H1 (cell line): ENCODE results near the gene DYSF. TPM values are rescaled to one million over a fixed set of nuclear protein-coding genes. Genes with fewer than 3 reads are reported as not detected.

Source experiments
- CTCF ChIA-PET: fragments of 300-600 bp; sonication (Branson Sonifier 250); formaldehyde crosslinking; loops from one replicate; lab custom pipeline; 2021; ENCODE audit not compliant: partially characterized antibody; lab: Charles Lee
- POLR2A ChIA-PET: fragments of 300-600 bp; sonication (Branson Sonifier 250); formaldehyde crosslinking; loops from one replicate; lab custom pipeline; 2021; ENCODE audit warnings: inconsistent platforms; ENCODE audit not compliant: partially characterized antibody; lab: Charles Lee
- DNase-seq, 2 experiments: peaks; one replicate each; pipeline versions ENCODE4 v3.0.0 to v3.0.0-alpha.2; 2010 to 2022; ENCODE audit warnings: low spot score in 2 of 2, low read depth in 1 of 2, mixed read lengths in 1 of 2
- FAIRE-seq: peaks from 2 replicates; lab custom pipeline; 2011; peaks lifted over from hg19 to GRCh38; lab: Jason Lieb, UNC
- H2AFZ ChIP-seq: 2 replicates; pipeline ENCODE4 v1.8.1; 2012; ENCODE audit warnings: low read length, inconsistent platforms
- H2AK5ac ChIP-seq: 2 replicates; pipeline ENCODE4 v1.6.1; 2013; ENCODE audit warnings: low read depth, low read length
- H2BK120ac ChIP-seq: replicated peaks from 2 replicates; pipeline ENCODE3; 2013; ENCODE audit warnings: low read depth, low read length, inconsistent platforms
- H2BK12ac ChIP-seq: 2 replicates; pipeline ENCODE4 v1.6.1; 2013; ENCODE audit warnings: low read depth, low read length
- H2BK15ac ChIP-seq: 2 replicates; pipeline ENCODE4 v1.6.1; 2013; ENCODE audit warnings: low read length
- H2BK20ac ChIP-seq: 2 replicates; pipeline ENCODE4 v1.6.1; 2013; ENCODE audit warnings: low read length
- H2BK5ac ChIP-seq: 2 replicates; pipeline ENCODE4 v1.6.1; 2013; ENCODE audit warnings: low read depth, low read length
- H3K14ac ChIP-seq: 2 replicates; pipeline ENCODE4 v1.6.1; 2013; ENCODE audit warnings: inconsistent platforms; ENCODE audit not compliant: insufficient read length
- H3K18ac ChIP-seq: 2 replicates; pipeline ENCODE4 v1.6.1; 2013; ENCODE audit warnings: low read length; ENCODE audit errors: extremely low read depth
- H3K23ac ChIP-seq: 2 replicates; pipeline ENCODE4 v1.6.1; 2013; ENCODE audit warnings: inconsistent platforms; ENCODE audit not compliant: insufficient read length
- H3K23me2 ChIP-seq: 2 replicates; pipeline ENCODE4 v1.6.1; 2013; ENCODE audit warnings: low read depth, low read length
- H3K27ac ChIP-seq: 2 replicates; pipeline ENCODE4 v1.6.1; 2011; ENCODE audit warnings: low read depth, low read length, inconsistent platforms
- H3K27me3 ChIP-seq, 4 experiments: replicated peaks in 1 of 4; 1 replicate in 1 of 4; 2 replicates in 3 of 4; pipeline versions ENCODE4 v1.6.1 to v1.8.1; 2011 to 2013; ENCODE audit warnings: low read length in 3 of 4, mild to moderate bottlenecking in 3 of 4, inconsistent platforms in 2 of 4, mixed read lengths in 2 of 4, moderate library complexity in 1 of 4; ENCODE audit not compliant: control insufficient read depth in 3 of 4, insufficient read depth in 3 of 4; ENCODE audit errors: extremely low read depth in 1 of 4
- H3K36me3 ChIP-seq, 4 experiments: 2 replicates each; pipeline versions ENCODE4 v1.6.1 to v1.8.1; 2011 to 2013; ENCODE audit warnings: mild to moderate bottlenecking in 4 of 4, low read length in 3 of 4, moderate library complexity in 2 of 4, control low read depth in 1 of 4, inconsistent platforms in 1 of 4; ENCODE audit not compliant: insufficient read depth in 4 of 4, control insufficient read depth in 2 of 4
- H3K4ac ChIP-seq: replicated peaks from 2 replicates; pipeline ENCODE3; 2013; ENCODE audit warnings: low read length, low read depth, mixed read lengths, inconsistent platforms; ENCODE audit not compliant: insufficient read length
- H3K4me1 ChIP-seq, 4 experiments: replicated peaks in 1 of 4; 1 replicate in 1 of 4; 2 replicates in 3 of 4; pipeline versions ENCODE4 v1.6.1 to v1.8.1; 2011 to 2013; ENCODE audit warnings: low read length in 3 of 4, inconsistent platforms in 2 of 4, mixed read lengths in 1 of 4; ENCODE audit not compliant: insufficient read depth in 4 of 4, control insufficient read depth in 3 of 4
- H3K4me2 ChIP-seq, 2 experiments: 2 replicates each; pipeline versions ENCODE4 v1.6.1 to v1.8.1; 2011 to 2013; ENCODE audit warnings: low read depth in 2 of 2, low read length in 2 of 2, control low read depth in 1 of 2, inconsistent platforms in 1 of 2, mild to moderate bottlenecking in 1 of 2; ENCODE audit not compliant: insufficient read depth in 1 of 2
- H3K4me3 ChIP-seq, 4 experiments: fragments of 200-600, 300-600 bp in 1 of 4; sonication (generic), shearing (Covaris generic), sonication (Bioruptor Twin) in 1 of 4; 2 replicates each; pipeline versions ENCODE4 v1.5.1 to v1.8.1; 2011 to 2016; ENCODE audit warnings: low read length in 4 of 4, low read depth in 3 of 4, control low read depth in 2 of 4, inconsistent platforms in 2 of 4, mild to moderate bottlenecking in 2 of 4, mixed read lengths in 1 of 4, moderate library complexity in 1 of 4; ENCODE audit not compliant: insufficient read depth in 2 of 4; ENCODE audit errors: extremely low read depth in 1 of 4
- H3K56ac ChIP-seq: replicated peaks from 2 replicates; pipeline ENCODE3; 2013; ENCODE audit warnings: low read depth, mild to moderate bottlenecking, mixed read lengths, low read length, inconsistent platforms; ENCODE audit not compliant: insufficient read length
- H3K79me1 ChIP-seq: 2 replicates; pipeline ENCODE4 v1.6.1; 2013; ENCODE audit warnings: low read depth, low read length, control low read depth
- H3K79me2 ChIP-seq, 2 experiments: 2 replicates each; pipeline versions ENCODE4 v1.6.1 to v1.8.1; 2012 to 2013; ENCODE audit warnings: low read length in 2 of 2, mild to moderate bottlenecking in 2 of 2, inconsistent platforms in 1 of 2; ENCODE audit not compliant: insufficient read depth in 2 of 2, control insufficient read depth in 1 of 2
- H3K9ac ChIP-seq, 4 experiments: replicated peaks in 1 of 4; 1 replicate in 1 of 4; 2 replicates in 3 of 4; pipeline versions ENCODE4 v1.6.1 to v1.8.1; 2011 to 2013; ENCODE audit warnings: low read depth in 3 of 4, low read length in 3 of 4, control low read depth in 2 of 4, mild to moderate bottlenecking in 2 of 4, moderate library complexity in 2 of 4, inconsistent platforms in 1 of 4; ENCODE audit errors: extremely low read depth in 1 of 4
- H3K9me3 ChIP-seq, 2 experiments: 2 replicates each; pipeline versions ENCODE4 v1.6.1 to v1.8.1; 2012 to 2013; ENCODE audit warnings: mild to moderate bottlenecking in 2 of 2, moderate library complexity in 2 of 2, control low read depth in 1 of 2, inconsistent platforms in 1 of 2, low read depth in 1 of 2, low read length in 1 of 2, mixed read lengths in 1 of 2; ENCODE audit not compliant: insufficient read depth in 2 of 2
- H4K20me1 ChIP-seq, 2 experiments: replicated peaks in 1 of 2; 2 replicates each; pipeline versions ENCODE3 to v1.8.1; 2011 to 2013; ENCODE audit warnings: inconsistent platforms in 2 of 2, low read length in 2 of 2, mild to moderate bottlenecking in 1 of 2; ENCODE audit not compliant: insufficient read depth in 2 of 2, control insufficient read depth in 1 of 2
- H4K5ac ChIP-seq: 2 replicates; pipeline ENCODE4 v1.6.1; 2013; ENCODE audit warnings: low read length, low read depth, mixed read lengths, inconsistent platforms; ENCODE audit not compliant: insufficient read length
- H4K8ac ChIP-seq: 2 replicates; pipeline ENCODE4 v1.8.0; 2013; ENCODE audit warnings: mild to moderate bottlenecking, moderate library complexity, low read length, inconsistent platforms; ENCODE audit not compliant: insufficient read depth; ENCODE audit errors: extremely low read depth
- H4K91ac ChIP-seq: replicated peaks from 2 replicates; pipeline ENCODE3; 2013; ENCODE audit warnings: low read length, mixed read lengths, inconsistent platforms; ENCODE audit not compliant: insufficient read length
- EP300 ChIP-seq, 2 experiments: IDR thresholded peaks; 1 replicate in 1 of 2; 2 replicates in 1 of 2; pipeline ENCODE4 v1.6.1; 2011 to 2012; ENCODE audit warnings: low read depth in 2 of 2, low read length in 2 of 2, mild to moderate bottlenecking in 2 of 2, borderline replicate concordance in 1 of 2, inconsistent platforms in 1 of 2, moderate library complexity in 1 of 2
- EZH2 ChIP-seq: fragments of 200-600 bp; sonication (generic); IDR thresholded peaks from 2 replicates; pipeline ENCODE4 v1.7.1; 2012; ENCODE audit warnings: low read depth, mild to moderate bottlenecking, moderate library complexity, low read length, inconsistent platforms; ENCODE audit not compliant: severe bottlenecking
- WGBS, 2 experiments: shearing (Covaris generic) in 1 of 2; methylation state at CpG; one replicate each; pipeline versions ENCODE4 v1.1.6 to v1.1.7; 2013 to 2015; ENCODE audit warnings: low lambda C conversion rate in 2 of 2, mixed read lengths in 2 of 2, inconsistent platforms in 1 of 2, low coverage in 1 of 2, missing lambda C conversion rate in 1 of 2; ENCODE audit not compliant: insufficient replicate concordance in 2 of 2, insufficient coverage in 1 of 2, insufficient read length in 1 of 2; ENCODE audit errors: extremely low coverage in 1 of 2, missing lambda C conversion rate in 1 of 2; 5-methylcytosine and 5-hydroxymethylcytosine counted together
- polyA plus RNA-seq, 7 experiments: library from polyadenylated mRNA; depleted of rRNA in 3 of 7; stranded (reverse) in 5 of 7; unstranded in 2 of 7; fragments of >200 nt in 5 of 7; fragments of 200-250 nt in 2 of 7; gene quantifications; 1 replicate in 5 of 7; 2 replicates in 1 of 7; 4 replicates in 1 of 7; pipeline versions ENCODE4 v1.2.1 to v1.2.3, GENCODE V29; 2011 to 2013; ENCODE audit warnings: missing spikeins in 2 of 7, mixed read lengths in 2 of 7
- total RNA-seq: library from RNA; stranded (reverse); fragmentation: NEBNext Ultra II Directional; extraction: Animal tissue kit (Norgen Biotek cat#: 25700); gene quantifications from 2 replicates; pipeline ENCODE4 v1.2.1, GENCODE V29; 2021
- TF ChIP-seq, protein P1 (sequence below): IDR thresholded peaks from 2 replicates; pipeline ENCODE4 v1.6.1; 2012; ENCODE audit warnings: inconsistent platforms

DYSF gene
- total and polyA plus RNA-seq, 2 of the 8 experiments (the other 6 are each of a cell fraction or from before 2014, with no cell fraction given) = 5.8 to 7.1 TPM

DNA sequence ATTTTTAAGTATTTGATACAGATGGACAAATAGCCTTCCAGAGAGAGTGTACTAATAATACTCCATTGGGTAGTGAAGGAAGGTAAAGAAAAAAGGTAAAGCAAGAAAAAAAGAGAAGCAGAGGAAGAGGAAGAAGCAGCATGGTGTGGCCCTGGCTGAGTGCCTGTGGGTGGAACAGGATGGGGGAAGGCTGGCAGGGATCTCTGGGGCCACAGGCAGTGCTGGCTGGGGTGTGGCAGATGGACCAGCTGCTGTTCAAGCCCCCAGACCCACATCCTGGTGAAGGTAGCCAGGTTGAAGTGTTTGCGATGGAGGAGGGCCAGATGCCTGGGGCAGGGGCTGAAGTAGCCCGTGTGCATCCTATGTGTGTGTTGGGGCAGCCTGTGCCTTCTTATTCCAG is 79.0 kb downstream of the DYSF start:
- Histone ChIP-seq H3K9me3 (no peaks in the 10 kb centered on the region), H3K23ac (no peak overlapping the region), H3K4me1 (peaks cover 0 to 5% (median 1%) of the 10 kb centered on the region in 4 experiments; a peak in 3 of 7 replicates), H3K27ac (no peak overlapping the region), H2AK5ac (no peak overlapping the region), H2BK12ac (no peak overlapping the region), H3K4ac (no peak overlapping the region), H3K4me3 (no peak overlapping the region), H2BK5ac (no peak overlapping the region), H3K4me2 (no peak overlapping the region), H2BK20ac (no peak overlapping the region), H3K18ac (no peak overlapping the region), H3K14ac (no peak overlapping the region), H3K23me2 (no peaks in the 10 kb centered on the region), H2BK15ac (no peak overlapping the region)
- CTCF ChIA-PET = interaction anchor here (0.5 to 3.1 kb wide), 4 partner anchors 8 to 264 kb away, joined by 3 to 10 read pairs (median 3); no protein-coding TSS in a partner anchor
- 96% methylated on average over 2 of the region's 2 CpGs; no CpG with 5 or more reads in 1 of the 2 experiments for WGBS, 2 experiments
- no peak for FAIRE-seq
- TF ChIP-seq EP300 (IDR thresholded peaks at IDR 0.05; ENCODE audit: borderline replicate concordance in 1 of 2, low read depth in 2 of 2, low read length in 2 of 2) (no peak), EZH2 (no peak)
- TF ChIP-seq, protein P1, sequence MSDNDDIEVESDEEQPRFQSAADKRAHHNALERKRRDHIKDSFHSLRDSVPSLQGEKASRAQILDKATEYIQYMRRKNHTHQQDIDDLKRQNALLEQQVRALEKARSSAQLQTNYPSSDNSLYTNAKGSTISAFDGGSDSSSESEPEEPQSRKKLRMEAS = no peak
- TF ChIP-seq, all 59 proteins: peak for 0
- POLR2A ChIA-PET = no interaction called here
- Histone ChIP-seq H3K56ac (no peak overlapping the region), H3K36me3 (no peaks in the 10 kb centered on the region), H2AFZ (no peak overlapping the region), H4K91ac (no peak overlapping the region), H3K9ac (no peak overlapping the region), H4K8ac (no peak overlapping the region), H4K20me1 (peaks cover 0 to 2% of the 10 kb centered on the region in 2 experiments), H3K79me1 (no peaks in the 10 kb centered on the region), H4K5ac (no peak overlapping the region), H3K27me3 (no peaks in the 10 kb centered on the region), H2BK120ac (no peak overlapping the region), H3K79me2 (no peaks in the 10 kb centered on the region)
- no peak for DNase-seq
